Measurements from ENCODE around the gene KLF7.

The KLF7 gene

DNA sequence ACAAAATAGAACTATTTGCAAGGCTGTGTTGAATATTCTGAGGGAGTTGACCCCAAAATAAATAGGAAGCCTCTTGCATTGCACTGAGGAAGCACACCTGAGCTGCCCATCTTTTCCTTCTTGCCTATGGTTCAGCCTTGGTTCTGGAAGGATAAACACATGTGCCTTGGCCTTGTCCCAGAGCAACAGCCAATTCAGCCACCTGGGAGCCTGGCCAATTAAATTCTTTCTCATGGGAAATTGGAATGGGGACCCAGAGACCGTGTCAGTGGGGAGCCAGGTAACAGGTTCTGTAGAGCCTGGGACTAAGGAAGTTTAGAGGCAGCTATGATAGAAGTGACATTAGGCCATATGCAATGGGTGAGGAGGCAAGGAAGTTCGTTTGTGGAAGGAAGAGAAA, 99.6 kb downstream of the KLF7 start:
- ChIA-PET POLR2A (no interaction called here), CTCF (interaction anchor here (1.6 kb wide), 1 partner anchor 9 kb away, joined by 4 read pairs; no protein-coding TSS in a partner anchor)
- H3K4me1 ChIP-seq (ENCODE audit: control extremely low read depth in 1 of 4, control insufficient read depth in 4 of 4, insufficient read depth in 4 of 4, low read length in 3 of 4), result peaks cover 0 to 16% (median 11%) of the 10 kb centered on the region in 4 experiments
- 100% methylated on average over 1 of the region's 2 CpGs for WGBS (ENCODE audit: insufficient coverage)
- no peaks in the 10 kb centered on the region for H3K27me3 ChIP-seq (replicated peaks in 2 of 5; ENCODE audit: control insufficient read depth in 4 of 5, insufficient read depth in 5 of 5, low read length in 4 of 5)
- no peaks in the 10 kb centered on the region for H3K9me3 ChIP-seq (ENCODE audit: control extremely low read depth in 1 of 5, control insufficient read depth in 4 of 5, insufficient read depth in 2 of 5, low read depth in 1 of 5, low read length in 4 of 5)
- no peak overlapping the region for H3K4me3 ChIP-seq (ENCODE audit: control insufficient read depth in 1 of 7, extremely low read depth in 1 of 7, insufficient read depth in 4 of 7, low read depth in 2 of 7, low read length in 6 of 7)
- H3K27ac ChIP-seq (ENCODE audit: insufficient read depth in 1 of 2, low read depth in 1 of 2, low read length in 2 of 2, poor library complexity in 1 of 2, severe bottlenecking in 2 of 2), result no peak overlapping the region
- DNase-seq, result no peak
- H3K36me3 ChIP-seq (ENCODE audit: control insufficient read depth in 4 of 4, insufficient read depth in 4 of 4, low read length in 3 of 4), result no peaks in the 10 kb centered on the region

DNA sequence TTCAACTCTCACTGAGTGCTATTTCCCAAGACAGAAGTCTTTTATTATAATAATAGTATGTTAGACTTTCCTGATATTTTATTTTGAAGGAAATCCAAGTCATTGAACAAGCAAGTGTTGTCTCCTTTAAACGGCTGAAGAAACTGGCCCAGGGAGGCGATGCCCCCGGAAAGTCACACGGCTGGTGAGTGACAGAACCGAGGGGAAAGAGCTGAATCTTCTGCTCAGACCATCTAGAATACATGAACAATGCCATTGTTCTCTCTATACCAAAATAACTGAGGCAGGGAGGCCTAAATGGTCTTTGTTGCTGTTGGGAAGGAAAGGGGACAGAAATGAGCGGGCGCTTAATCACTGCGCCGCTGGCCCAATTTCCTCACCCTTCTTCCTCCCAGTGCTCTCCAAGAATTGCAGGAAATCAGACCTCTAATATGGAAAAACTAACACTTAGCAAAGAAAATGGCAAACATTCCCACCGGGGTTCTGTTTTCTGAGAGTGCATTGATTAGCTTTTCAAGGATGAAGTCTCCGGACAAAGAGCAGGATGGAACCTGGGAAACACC, 101.5 kb downstream of the KLF7 start:
- H3K9me3 ChIP-seq (ENCODE audit: control extremely low read depth in 1 of 5, control insufficient read depth in 4 of 5, insufficient read depth in 2 of 5, low read depth in 1 of 5, low read length in 4 of 5), result no peaks in the 10 kb centered on the region
- no peak overlapping the region for H3K27ac ChIP-seq (ENCODE audit: insufficient read depth in 1 of 2, low read depth in 1 of 2, low read length in 2 of 2, poor library complexity in 1 of 2, severe bottlenecking in 2 of 2)
- H3K4me3 ChIP-seq (ENCODE audit: control insufficient read depth in 1 of 7, extremely low read depth in 1 of 7, insufficient read depth in 4 of 7, low read depth in 2 of 7, low read length in 6 of 7), result no peak overlapping the region
- no peak for DNase-seq
- WGBS (ENCODE audit: insufficient coverage), result 100% methylated on average over 6 of the region's 11 CpGs
- no peaks in the 10 kb centered on the region for H3K36me3 ChIP-seq (ENCODE audit: control insufficient read depth in 4 of 4, insufficient read depth in 4 of 4, low read length in 3 of 4)
- POLR2A ChIA-PET, result no interaction called here
- no peaks in the 10 kb centered on the region for H3K27me3 ChIP-seq (replicated peaks in 2 of 5; ENCODE audit: control insufficient read depth in 4 of 5, insufficient read depth in 5 of 5, low read length in 4 of 5)
- H3K4me1 ChIP-seq (ENCODE audit: control extremely low read depth in 1 of 4, control insufficient read depth in 4 of 4, insufficient read depth in 4 of 4, low read length in 3 of 4), result peaks cover 0 to 16% (median 11%) of the 10 kb centered on the region in 4 experiments
- CTCF ChIA-PET, result interaction anchor here (0.9 to 1.9 kb wide), 4 partner anchors 12 to 18 kb away, joined by 3 to 7 read pairs (median 3); no protein-coding TSS in a partner anchor

DNA sequence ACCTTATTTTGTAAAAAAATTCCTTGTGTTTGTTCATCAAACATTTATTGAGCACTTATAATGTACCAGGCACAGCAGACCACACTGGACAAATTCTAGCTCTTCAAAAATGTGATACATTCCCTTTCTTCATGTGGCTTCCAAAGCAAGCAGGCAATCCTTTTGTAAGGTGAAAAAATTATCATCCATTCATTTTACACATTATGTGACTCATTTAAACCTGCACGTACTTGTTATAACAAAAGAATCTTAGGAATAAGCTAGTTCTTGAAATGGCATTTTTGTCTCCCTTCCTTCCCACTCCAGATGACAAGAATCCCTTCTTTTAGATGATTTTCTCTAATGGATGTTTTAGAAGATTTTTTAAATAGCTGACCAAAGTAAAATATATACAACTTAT, 104.6 kb downstream of the KLF7 start:
- H3K36me3 ChIP-seq (ENCODE audit: control insufficient read depth in 4 of 4, insufficient read depth in 4 of 4, low read length in 3 of 4), result no peaks in the 10 kb centered on the region
- no peak overlapping the region for H3K4me3 ChIP-seq (ENCODE audit: control insufficient read depth in 1 of 7, extremely low read depth in 1 of 7, insufficient read depth in 4 of 7, low read depth in 2 of 7, low read length in 6 of 7)
- H3K9me3 ChIP-seq (ENCODE audit: control extremely low read depth in 1 of 5, control insufficient read depth in 4 of 5, insufficient read depth in 2 of 5, low read depth in 1 of 5, low read length in 4 of 5), result no peaks in the 10 kb centered on the region
- ChIA-PET POLR2A (no interaction called here), CTCF (interaction anchor here (0.6 kb wide), 1 partner anchor 13 kb away, joined by 3 read pairs; no protein-coding TSS in a partner anchor)
- WGBS (ENCODE audit: insufficient coverage), result no CpG with 5 or more reads among the region's 1 CpG
- H3K4me1 ChIP-seq (ENCODE audit: control extremely low read depth in 1 of 4, control insufficient read depth in 4 of 4, insufficient read depth in 4 of 4, low read length in 3 of 4), result no peaks in the 10 kb centered on the region
- no peak overlapping the region for H3K27ac ChIP-seq (ENCODE audit: insufficient read depth in 1 of 2, low read depth in 1 of 2, low read length in 2 of 2, poor library complexity in 1 of 2, severe bottlenecking in 2 of 2)
- no peak for DNase-seq
- H3K27me3 ChIP-seq (replicated peaks in 2 of 5; ENCODE audit: control insufficient read depth in 4 of 5, insufficient read depth in 5 of 5, low read length in 4 of 5), result no peaks in the 10 kb centered on the region

DNA sequence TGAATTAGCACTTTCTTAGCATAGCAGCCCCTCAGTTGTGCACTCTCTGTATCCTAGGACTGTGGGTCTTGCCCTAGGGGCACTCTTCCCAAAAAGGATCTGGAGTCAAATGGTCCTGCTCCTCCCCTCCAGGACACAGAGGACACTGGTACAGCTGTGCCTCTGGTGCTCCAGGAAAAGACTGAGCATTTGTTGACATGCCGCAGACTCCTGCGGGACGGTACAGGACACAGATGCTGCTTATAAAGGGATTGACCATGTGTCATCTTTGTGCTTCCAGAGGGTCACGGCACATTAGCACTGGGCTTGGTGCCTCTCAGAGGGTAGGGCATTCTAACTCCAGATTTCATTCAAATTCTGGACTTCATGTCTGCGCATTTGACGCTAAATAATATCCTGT, 110.5 kb downstream of the KLF7 start:
- Histone ChIP-seq H3K4me1 (ENCODE audit: control extremely low read depth in 1 of 4, control insufficient read depth in 4 of 4, insufficient read depth in 4 of 4, low read length in 3 of 4) (peaks cover 0 to 8% (median 0%) of the 10 kb centered on the region in 4 experiments), H3K4me3 (ENCODE audit: control insufficient read depth in 1 of 7, extremely low read depth in 1 of 7, insufficient read depth in 4 of 7, low read depth in 2 of 7, low read length in 6 of 7) (no peak overlapping the region), H3K9me3 (ENCODE audit: control extremely low read depth in 1 of 5, control insufficient read depth in 4 of 5, insufficient read depth in 2 of 5, low read depth in 1 of 5, low read length in 4 of 5) (no peaks in the 10 kb centered on the region), H3K27me3 (replicated peaks in 2 of 5; ENCODE audit: control insufficient read depth in 4 of 5, insufficient read depth in 5 of 5, low read length in 4 of 5) (no peaks in the 10 kb centered on the region), H3K27ac (ENCODE audit: insufficient read depth in 1 of 2, low read depth in 1 of 2, low read length in 2 of 2, poor library complexity in 1 of 2, severe bottlenecking in 2 of 2) (no peak overlapping the region), H3K36me3 (ENCODE audit: control insufficient read depth in 4 of 4, insufficient read depth in 4 of 4, low read length in 3 of 4) (no peaks in the 10 kb centered on the region)
- CTCF ChIA-PET, result no interaction called here
- POLR2A ChIA-PET, result no interaction called here
- no peak for DNase-seq
- 97% methylated on average over 4 of the region's 6 CpGs for WGBS (ENCODE audit: insufficient coverage)

DNA sequence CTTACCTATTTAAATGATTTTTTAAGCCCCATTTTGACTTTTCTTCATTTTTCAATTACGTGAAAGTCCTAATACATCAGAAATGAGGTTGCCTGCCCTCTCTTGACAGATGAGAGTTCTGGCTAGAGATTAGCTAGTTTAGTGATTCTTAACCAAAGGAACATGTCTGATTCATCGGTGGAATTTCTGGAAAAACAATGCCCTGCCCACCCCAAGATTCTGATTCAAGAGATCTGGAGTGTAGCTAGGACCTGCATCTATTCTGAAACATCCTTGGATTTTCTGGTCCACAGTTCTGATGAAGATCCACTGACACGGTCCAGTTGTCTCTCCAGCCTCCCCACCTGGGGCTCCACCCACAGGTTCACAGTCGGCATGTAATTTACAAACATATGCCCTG, 111.2 kb downstream of the KLF7 start:
- Histone ChIP-seq H3K9me3 (ENCODE audit: control extremely low read depth in 1 of 5, control insufficient read depth in 4 of 5, insufficient read depth in 2 of 5, low read depth in 1 of 5, low read length in 4 of 5) (no peaks in the 10 kb centered on the region), H3K27me3 (replicated peaks in 2 of 5; ENCODE audit: control insufficient read depth in 4 of 5, insufficient read depth in 5 of 5, low read length in 4 of 5) (no peaks in the 10 kb centered on the region), H3K36me3 (ENCODE audit: control insufficient read depth in 4 of 4, insufficient read depth in 4 of 4, low read length in 3 of 4) (no peaks in the 10 kb centered on the region), H3K4me1 (ENCODE audit: control extremely low read depth in 1 of 4, control insufficient read depth in 4 of 4, insufficient read depth in 4 of 4, low read length in 3 of 4) (peaks cover 0 to 8% (median 0%) of the 10 kb centered on the region in 4 experiments), H3K4me3 (ENCODE audit: control insufficient read depth in 1 of 7, extremely low read depth in 1 of 7, insufficient read depth in 4 of 7, low read depth in 2 of 7, low read length in 6 of 7) (no peak overlapping the region), H3K27ac (ENCODE audit: insufficient read depth in 1 of 2, low read depth in 1 of 2, low read length in 2 of 2, poor library complexity in 1 of 2, severe bottlenecking in 2 of 2) (no peak overlapping the region)
- DNase-seq, result no peak
- WGBS (ENCODE audit: insufficient coverage), result 98% methylated on average over 3 of the region's 4 CpGs
- ChIA-PET CTCF (no interaction called here), POLR2A (no interaction called here)

DNA sequence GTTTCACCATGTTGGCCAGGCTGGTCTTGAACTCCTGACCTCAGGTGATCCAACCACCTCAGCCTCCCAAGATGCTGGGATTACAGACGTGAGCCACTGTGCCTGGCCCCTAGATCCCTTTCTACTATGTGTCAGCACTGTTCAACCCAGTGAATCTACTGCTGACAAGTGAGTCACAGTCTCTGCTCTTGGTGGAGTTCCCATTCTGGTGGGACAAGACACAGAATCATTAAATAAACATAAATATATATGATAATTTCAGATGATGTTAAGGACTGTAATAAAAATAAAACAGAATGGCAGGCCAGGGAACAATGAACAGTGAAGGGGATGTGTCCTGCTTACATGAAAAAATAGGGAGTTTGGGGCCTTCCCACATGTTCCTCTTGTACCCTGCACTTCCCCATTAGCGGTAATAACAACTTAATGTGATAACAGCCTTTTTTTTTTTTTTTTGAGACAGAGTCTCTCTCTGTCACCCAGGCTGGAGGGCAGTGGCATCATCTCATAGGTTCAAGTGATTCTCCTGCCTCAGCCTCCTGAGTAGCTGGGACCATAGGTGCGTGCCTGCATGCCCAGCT, 114.3 kb downstream of the KLF7 start:
- POLR2A ChIA-PET, result no interaction called here
- no peak for DNase-seq
- Histone ChIP-seq H3K27me3 (replicated peaks in 2 of 5; ENCODE audit: control insufficient read depth in 4 of 5, insufficient read depth in 5 of 5, low read length in 4 of 5) (no peaks in the 10 kb centered on the region), H3K9me3 (ENCODE audit: control extremely low read depth in 1 of 5, control insufficient read depth in 4 of 5, insufficient read depth in 2 of 5, low read depth in 1 of 5, low read length in 4 of 5) (no peaks in the 10 kb centered on the region), H3K27ac (ENCODE audit: insufficient read depth in 1 of 2, low read depth in 1 of 2, low read length in 2 of 2, poor library complexity in 1 of 2, severe bottlenecking in 2 of 2) (no peak overlapping the region), H3K36me3 (ENCODE audit: control insufficient read depth in 4 of 4, insufficient read depth in 4 of 4, low read length in 3 of 4) (no peaks in the 10 kb centered on the region), H3K4me1 (ENCODE audit: control extremely low read depth in 1 of 4, control insufficient read depth in 4 of 4, insufficient read depth in 4 of 4, low read length in 3 of 4) (peaks cover 5 to 16% (median 6%) of the 10 kb centered on the region in 4 experiments), H3K4me3 (ENCODE audit: control insufficient read depth in 1 of 7, extremely low read depth in 1 of 7, insufficient read depth in 4 of 7, low read depth in 2 of 7, low read length in 6 of 7) (no peak overlapping the region)
- 80% methylated on average over 2 of the region's 3 CpGs for WGBS (ENCODE audit: insufficient coverage)
- CTCF ChIA-PET, result no interaction called here

DNA sequence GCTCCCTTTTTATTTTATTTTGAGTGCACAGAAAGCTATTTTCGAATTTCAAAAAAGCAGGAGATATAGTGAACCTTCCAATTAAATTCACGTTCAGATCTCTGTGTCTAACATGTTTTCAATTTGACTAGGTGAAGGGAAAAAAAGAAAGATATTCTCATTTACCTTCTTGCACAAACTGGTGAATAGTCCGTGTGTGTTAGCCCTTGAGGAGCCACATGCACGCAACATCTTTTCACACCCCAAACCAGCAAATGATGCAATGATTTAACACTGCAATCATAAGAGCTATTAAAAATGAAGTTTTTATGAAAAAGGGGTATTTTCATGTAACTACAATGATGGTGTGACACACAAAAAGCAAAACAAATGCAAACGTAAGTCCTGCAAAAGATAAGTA, 116.6 kb downstream of the KLF7 start:
- no peaks in the 10 kb centered on the region for H3K36me3 ChIP-seq (ENCODE audit: control insufficient read depth in 4 of 4, insufficient read depth in 4 of 4, low read length in 3 of 4)
- no peaks in the 10 kb centered on the region for H3K9me3 ChIP-seq (ENCODE audit: control extremely low read depth in 1 of 5, control insufficient read depth in 4 of 5, insufficient read depth in 2 of 5, low read depth in 1 of 5, low read length in 4 of 5)
- no peak for DNase-seq
- no peak overlapping the region for H3K27ac ChIP-seq (ENCODE audit: insufficient read depth in 1 of 2, low read depth in 1 of 2, low read length in 2 of 2, poor library complexity in 1 of 2, severe bottlenecking in 2 of 2)
- WGBS (ENCODE audit: insufficient coverage), result 100% methylated on average over 1 of the region's 5 CpGs
- no peak overlapping the region for H3K4me3 ChIP-seq (ENCODE audit: control insufficient read depth in 1 of 7, extremely low read depth in 1 of 7, insufficient read depth in 4 of 7, low read depth in 2 of 7, low read length in 6 of 7)
- ChIA-PET CTCF (interaction anchor here (0.9 to 1.6 kb wide), 5 partner anchors 8 to 93 kb away, joined by 3 to 5 read pairs (median 3); no protein-coding TSS in a partner anchor), POLR2A (interaction anchor here (0.6 kb wide), 1 partner anchor 278 kb away, joined by 3 read pairs; no protein-coding TSS in a partner anchor)
- no peaks in the 10 kb centered on the region for H3K27me3 ChIP-seq (replicated peaks in 2 of 5; ENCODE audit: control insufficient read depth in 4 of 5, insufficient read depth in 5 of 5, low read length in 4 of 5)
- H3K4me1 ChIP-seq (ENCODE audit: control extremely low read depth in 1 of 4, control insufficient read depth in 4 of 4, insufficient read depth in 4 of 4, low read length in 3 of 4), result peaks cover 5 to 18% (median 6%) of the 10 kb centered on the region in 4 experiments

All from common myeloid progenitor, CD34-positive (primary cell).